ENCODE data around the gene TOR4A. TPM values are rescaled to one million over a fixed set of nuclear protein-coding genes. Genes with fewer than 3 reads are reported as not detected.

Gene TOR4A
- total RNA-seq, 1 donor from 2014 or later = 37.7 TPM

GRCh38 chr9:137279741-137280473 is 2.4 kb downstream of the TOR4A start:
- no peak for DNase-seq (ENCODE audit: low spot score)
- Mint-ChIP-seq H3K36me3 (ENCODE audit: low read depth, unreplicated experiment) (peaks cover 9% of the 10 kb centered on the region), H3K9me3 (ENCODE audit: unreplicated experiment) (no peaks in the 10 kb centered on the region), H3K27ac (ENCODE audit: unreplicated experiment) (no peak overlapping the region), H3K4me1 (ENCODE audit: unreplicated experiment) (peaks cover 17% of the 10 kb centered on the region), H3K27me3 (ENCODE audit: unreplicated experiment) (peaks cover 15% of the 10 kb centered on the region), H3K4me3 (ENCODE audit: unreplicated experiment) (no peak overlapping the region)
- no peak for TF ChIP-seq CTCF (IDR thresholded peaks at IDR 0.05; ENCODE audit: unreplicated experiment)

GRCh38 chr9:137280474-137281344 is 3.2 kb downstream of the TOR4A start:
- Mint-ChIP-seq H3K27me3 (ENCODE audit: unreplicated experiment) (peaks cover 12% of the 10 kb centered on the region), H3K9me3 (ENCODE audit: unreplicated experiment) (no peaks in the 10 kb centered on the region), H3K36me3 (ENCODE audit: low read depth, unreplicated experiment) (peaks cover 9% of the 10 kb centered on the region), H3K4me3 (ENCODE audit: unreplicated experiment) (no peak overlapping the region), H3K27ac (ENCODE audit: unreplicated experiment) (no peak overlapping the region), H3K4me1 (ENCODE audit: unreplicated experiment) (peaks cover 10% of the 10 kb centered on the region)
- peak; percentile 71 for DNase-seq (ENCODE audit: low spot score)
- peak; percentile 51 for TF ChIP-seq CTCF (IDR thresholded peaks at IDR 0.05; ENCODE audit: unreplicated experiment)

- no peaks in the 10 kb centered on the region for H3K9me3 Mint-ChIP-seq (ENCODE audit: unreplicated experiment)
- H3K27ac Mint-ChIP-seq (ENCODE audit: unreplicated experiment) = no peak overlapping the region
- no peak for TF ChIP-seq CTCF (IDR thresholded peaks at IDR 0.05; ENCODE audit: unreplicated experiment)
- H3K4me3 Mint-ChIP-seq (ENCODE audit: unreplicated experiment) = peak overlapping the region; percentile 51
- peaks cover 9% of the 10 kb centered on the region for H3K36me3 Mint-ChIP-seq (ENCODE audit: low read depth, unreplicated experiment)
- peak; percentile 35 for DNase-seq (ENCODE audit: low spot score)
- H3K27me3 Mint-ChIP-seq (ENCODE audit: unreplicated experiment) = peaks cover 11% of the 10 kb centered on the region
- H3K4me1 Mint-ChIP-seq (ENCODE audit: unreplicated experiment) = peaks cover 7% of the 10 kb centered on the region
Observed at GRCh38 chr9:137281345-137282116, 4.0 kb downstream of the TOR4A start.

- Mint-ChIP-seq H3K27me3 (ENCODE audit: unreplicated experiment) (peaks cover 8% of the 10 kb centered on the region), H3K4me1 (ENCODE audit: unreplicated experiment) (no peaks in the 10 kb centered on the region), H3K27ac (ENCODE audit: unreplicated experiment) (no peak overlapping the region), H3K36me3 (ENCODE audit: low read depth, unreplicated experiment) (peaks cover 13% of the 10 kb centered on the region), H3K4me3 (ENCODE audit: unreplicated experiment) (peak overlapping the region; percentile 40), H3K9me3 (ENCODE audit: unreplicated experiment) (no peaks in the 10 kb centered on the region)
- TF ChIP-seq CTCF (IDR thresholded peaks at IDR 0.05; ENCODE audit: unreplicated experiment) = no peak
- DNase-seq (ENCODE audit: low spot score) = peak; percentile 67
Observed at GRCh38 chr9:137286975-137287383, 9.5 kb downstream of the TOR4A start.
